Peyer's patch (tissue), 4 donors: ENCODE measurements around the gene VAMP1. TPM values are rescaled to one million over a fixed set of nuclear protein-coding genes. Genes with fewer than 3 reads are reported as not detected.

Source experiments
- DNase-seq, 3 donors: peaks; one replicate each; pipeline ENCODE4 v3.0.0-alpha.2; 2017 to 2019
- H3K27ac ChIP-seq, 4 donors: fragments of 200-600 bp; sonication (generic); one replicate each; pipeline ENCODE4 v1.5.1; 2016 to 2019
- H3K27me3 ChIP-seq, 2 donors: fragments of 200-600 bp; sonication (generic); one replicate each; pipeline ENCODE4 v1.5.1; 2019
- H3K36me3 ChIP-seq, 3 donors: fragments of 200-600 bp; sonication (generic); one replicate each; pipeline ENCODE4 v1.5.1; 2016 to 2019
- H3K4me1 ChIP-seq, 4 donors: fragments of 200-600 bp; sonication (generic); one replicate each; pipeline ENCODE4 v1.5.1; 2016 to 2019
- H3K4me3 ChIP-seq, 4 donors: fragments of 200-600 bp; sonication (generic); 1 replicate in 3 of 4; 2 replicates in 1 of 4; pipeline ENCODE4 v1.5.1; 2016 to 2019; ENCODE audit warnings: mild to moderate bottlenecking in 1 of 4
- H3K9me3 ChIP-seq, 4 donors: fragments of 200-600 bp; sonication (generic); one replicate each; pipeline ENCODE4 v1.5.1; 2016 to 2019; ENCODE audit warnings: mild to moderate bottlenecking in 1 of 4
- CTCF ChIP-seq, 6 experiments: fragments of 450-650 bp in 4 of 6; fragments of 200-600 bp in 2 of 6; sonication (generic) in 1 of 6; IDR thresholded peaks; one replicate each; pipeline ENCODE4 v1.5.1; 2017 to 2019; ENCODE audit warnings: antibody characterized with exemption in 6 of 6, mild to moderate bottlenecking in 3 of 6, moderate library complexity in 1 of 6
- POLR2A ChIP-seq, 2 donors: fragments of 450-650 bp; IDR thresholded peaks; one replicate each; pipeline ENCODE4 v1.5.1; 2017; ENCODE audit warnings: antibody characterized with exemption in 2 of 2, mild to moderate bottlenecking in 2 of 2, moderate library complexity in 2 of 2
- total RNA-seq, 4 donors: library from RNA; depleted of rRNA; stranded (reverse); fragments of >200 nt; gene quantifications; one replicate each; pipeline ENCODE4 v1.1.0, GENCODE V29; 2016

Gene VAMP1
- total RNA-seq, 4 donors from 2014 or later: 5.3 to 17.4 (median 9.3) TPM

DNA sequence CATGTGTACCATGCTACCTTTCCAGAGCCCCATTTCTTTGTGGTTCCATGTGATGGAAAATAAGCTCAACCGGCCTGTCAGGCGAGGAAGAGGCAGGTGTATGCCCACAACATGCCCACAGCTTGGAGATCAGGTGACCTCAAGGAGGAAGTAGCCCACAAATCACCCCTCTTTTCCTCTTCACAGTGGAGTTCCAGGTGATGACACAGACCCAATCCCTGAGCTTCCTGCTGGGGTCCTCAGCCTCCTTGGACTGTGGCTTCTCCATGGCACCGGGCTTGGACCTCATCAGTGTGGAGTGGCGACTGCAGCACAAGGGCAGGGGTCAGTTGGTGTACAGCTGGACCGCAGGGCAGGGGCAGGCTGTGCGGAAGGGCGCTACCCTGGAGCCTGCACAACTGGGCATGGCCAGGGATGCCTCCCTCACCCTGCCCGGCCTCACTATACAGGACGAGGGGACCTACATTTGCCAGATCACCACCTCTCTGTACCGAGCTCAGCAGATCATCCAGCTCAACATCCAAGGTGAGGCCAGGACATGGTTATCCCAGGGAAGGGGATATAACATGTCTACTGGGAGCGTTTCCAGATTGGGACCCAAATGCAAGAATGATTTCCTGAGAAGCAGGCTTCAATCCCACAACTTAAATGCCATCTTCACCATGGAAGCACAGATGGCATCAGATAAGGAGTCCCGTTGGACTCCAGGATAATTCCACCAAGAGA lies 13.1 kb downstream of the VAMP1 start:
- Histone ChIP-seq H3K36me3 (peaks cover 0 to 76% (median 0%) of the 10 kb centered on the region in 3 donors), H3K27ac (peak overlapping the region in 1 of 4 donors; percentile 20), H3K4me3 (no peak overlapping the region), H3K27me3 (no peaks in the 10 kb centered on the region), H3K4me1 (peaks cover 0 to 27% (median 18%) of the 10 kb centered on the region in 4 donors), H3K9me3 (no peaks in the 10 kb centered on the region)
- TF ChIP-seq CTCF (IDR thresholded peaks at IDR 0.05) (no peak), POLR2A (IDR thresholded peaks at IDR 0.05) (no peak)
- peak in 2 of 3 donors; percentile 30 to 44 for DNase-seq

DNA sequence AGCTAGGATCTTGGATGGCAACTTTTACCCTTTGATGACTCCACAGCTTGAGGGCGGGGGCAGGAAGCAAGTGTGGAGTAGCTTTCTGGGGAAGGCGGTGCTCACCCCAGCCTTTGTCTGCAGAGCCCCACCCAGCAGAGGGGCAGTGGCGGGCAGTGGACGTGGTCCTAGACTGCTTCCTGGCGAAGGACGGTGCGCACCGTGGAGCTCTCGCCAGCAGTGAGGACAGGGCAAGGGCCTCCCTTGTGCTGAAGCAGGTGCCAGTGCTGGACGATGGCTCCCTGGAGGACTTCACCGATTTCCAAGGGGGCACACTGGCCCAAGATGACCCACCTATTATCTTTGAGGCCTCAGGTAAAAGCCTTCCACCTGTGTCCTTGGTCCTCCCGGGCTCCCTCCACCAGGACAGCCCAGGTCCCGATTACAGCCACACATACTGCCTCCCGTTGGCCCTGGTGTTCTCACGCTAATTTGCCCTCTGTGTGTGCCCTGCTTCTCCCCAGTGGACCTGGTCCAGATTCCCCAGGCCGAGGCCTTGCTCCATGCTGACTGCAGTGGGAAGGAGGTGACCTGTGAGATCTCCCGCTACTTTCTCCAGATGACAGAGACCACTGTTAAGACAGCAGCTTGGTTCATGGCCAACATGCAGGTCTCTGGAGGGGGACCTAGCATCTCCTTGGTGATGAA lies 17.4 kb downstream of the VAMP1 start:
- peak; percentile 60 to 79 (median 66) for DNase-seq
- Histone ChIP-seq H3K4me1 (peaks cover 0 to 24% (median 15%) of the 10 kb centered on the region in 4 donors), H3K36me3 (peaks cover 0 to 36% (median 0%) of the 10 kb centered on the region in 3 donors), H3K9me3 (no peaks in the 10 kb centered on the region), H3K27me3 (no peaks in the 10 kb centered on the region), H3K27ac (peak overlapping the region; percentile 89 to 98 (median 94)), H3K4me3 (peak overlapping the region; percentile 53 to 79 (median 66))
- peak in 1 of 2 donors; percentile 0 for TF ChIP-seq POLR2A (IDR thresholded peaks at IDR 0.05)
- TF ChIP-seq CTCF (IDR thresholded peaks at IDR 0.05): no peak

DNA sequence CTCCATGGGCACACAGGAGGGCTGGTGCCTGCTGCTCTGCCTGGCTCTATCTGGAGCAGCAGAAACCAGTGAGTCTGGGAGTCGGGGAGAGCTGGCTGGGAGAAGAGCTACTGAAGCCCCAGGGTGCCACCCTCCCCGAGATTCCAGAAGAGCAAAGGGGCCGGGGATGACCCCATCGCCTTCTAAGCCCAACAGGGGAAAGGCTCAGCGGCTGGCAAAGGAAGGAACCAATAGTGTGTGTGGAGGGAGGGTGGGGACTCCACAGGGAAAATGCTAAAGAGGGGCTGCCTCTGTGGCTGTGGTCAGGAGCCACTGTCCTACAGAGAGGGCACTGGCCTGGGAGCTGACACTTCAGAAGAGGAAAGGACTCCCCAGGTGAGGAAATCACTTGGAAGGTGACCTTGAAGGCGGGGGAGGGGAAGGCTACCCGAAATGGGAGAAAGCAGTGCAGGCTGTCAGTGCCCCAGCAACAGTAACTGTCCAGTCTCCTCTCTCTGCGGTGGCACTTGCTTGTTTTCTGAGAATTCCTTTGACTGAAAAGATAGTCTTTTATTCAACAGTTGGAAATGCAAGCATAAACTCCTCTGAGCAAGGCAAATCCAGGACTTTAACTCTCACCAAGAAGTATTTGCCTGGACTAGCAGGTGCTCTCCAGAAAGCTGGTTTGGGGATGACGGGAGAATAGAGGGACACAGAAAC lies 18.1 kb downstream of the VAMP1 start:
- H3K36me3 ChIP-seq: peaks cover 0 to 36% (median 0%) of the 10 kb centered on the region in 3 donors
- H3K4me3 ChIP-seq: peak overlapping the region; percentile 53 to 79 (median 66)
- no peaks in the 10 kb centered on the region for H3K27me3 ChIP-seq
- H3K9me3 ChIP-seq: no peaks in the 10 kb centered on the region
- peak; percentile 3 to 21 for TF ChIP-seq POLR2A (IDR thresholded peaks at IDR 0.05)
- no peak for TF ChIP-seq CTCF (IDR thresholded peaks at IDR 0.05)
- H3K4me1 ChIP-seq: peaks cover 0 to 24% (median 15%) of the 10 kb centered on the region in 4 donors
- H3K27ac ChIP-seq: peak overlapping the region; percentile 89 to 98 (median 94)
- DNase-seq: peak; percentile 41 to 76 (median 70)

DNA sequence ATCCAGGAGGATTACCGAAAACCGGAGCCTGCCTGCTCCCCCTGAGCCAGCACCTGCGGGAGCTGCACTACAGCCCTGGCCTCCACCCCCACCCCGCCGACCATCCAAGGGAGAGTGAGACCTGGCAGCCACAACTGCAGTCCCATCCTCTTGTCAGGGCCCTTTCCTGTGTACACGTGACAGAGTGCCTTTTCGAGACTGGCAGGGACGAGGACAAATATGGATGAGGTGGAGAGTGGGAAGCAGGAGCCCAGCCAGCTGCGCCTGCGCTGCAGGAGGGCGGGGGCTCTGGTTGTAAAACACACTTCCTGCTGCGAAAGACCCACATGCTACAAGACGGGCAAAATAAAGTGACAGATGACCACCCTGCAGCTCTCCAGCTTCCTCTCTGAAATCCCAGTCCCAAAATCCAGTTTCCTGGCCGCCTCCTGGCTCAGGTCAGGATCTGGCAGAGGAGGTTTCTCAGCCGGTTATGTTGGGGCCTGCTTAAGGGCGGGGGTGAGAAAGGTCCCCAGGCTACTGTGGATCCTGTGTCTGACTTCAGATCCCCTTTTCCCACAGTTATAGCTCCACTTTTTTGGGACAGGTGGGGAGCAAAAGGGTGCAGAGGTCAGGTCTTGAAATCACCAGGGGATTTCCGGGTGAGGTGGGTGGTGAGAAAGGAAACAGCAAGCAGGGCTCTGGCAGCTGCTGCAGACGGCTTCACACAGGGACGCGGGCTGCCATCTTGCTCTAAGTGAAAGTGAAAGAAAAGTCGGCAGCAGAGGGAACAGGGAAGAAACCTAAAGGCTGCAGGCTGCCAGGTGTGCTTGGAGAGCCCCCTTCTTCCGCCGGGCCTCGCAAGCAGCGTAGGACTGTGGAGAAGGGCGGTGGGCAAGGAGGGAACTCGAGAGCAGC lies 18.9 kb downstream of the VAMP1 start, which contains the start of gene TAPBPL:
Gene TAPBPL, plus strand, starts transcription at position 695 of the 897 bp plus-strand sequence. CDS start 207 bp downstream, outside the sequence.
- Histone ChIP-seq H3K4me3 (peak within 1 kb of the TSS; percentile 53 to 79 (median 66)), H3K27ac (peak within 1 kb of the TSS; percentile 89 to 98 (median 94)), H3K27me3 (no peaks in the 10 kb centered on the region), H3K36me3 (peaks cover 0 to 35% (median 0%) of the 10 kb centered on the region in 3 donors), H3K9me3 (no peaks in the 10 kb centered on the region), H3K4me1 (peaks cover 0 to 24% (median 15%) of the 10 kb centered on the region in 4 donors)
- TF ChIP-seq POLR2A (IDR thresholded peaks at IDR 0.05) (peak; percentile 49 to 52), CTCF (IDR thresholded peaks at IDR 0.05) (no peak)
- peak; percentile 85 to 91 (median 89) for DNase-seq
